H9 (cell line): Measurements from ENCODE around the gene RAX2. TPM values are rescaled to one million over a fixed set of nuclear protein-coding genes. Genes with fewer than 3 reads are reported as not detected.

Experiments
- DNase-seq: peaks from one replicate; pipeline ENCODE4 v3.0.0-alpha.2; 2017
- H2AFZ ChIP-seq: one replicate; pipeline ENCODE4 v1.6.1; 2013; ENCODE audit warnings: mild to moderate bottlenecking, low read length, control low read depth, moderate library complexity
- H2AK5ac ChIP-seq: 2 replicates; pipeline ENCODE4 v1.6.1; 2013; ENCODE audit warnings: low read length, control low read depth, mixed read lengths; ENCODE audit not compliant: insufficient read length
- H2BK120ac ChIP-seq: one replicate; pipeline ENCODE4 v1.6.1; 2013; ENCODE audit warnings: low read depth, mild to moderate bottlenecking, low read length, control low read depth, inconsistent platforms; ENCODE audit not compliant: poor library complexity, severe bottlenecking
- H2BK12ac ChIP-seq: 2 replicates; pipeline ENCODE4 v1.6.1; 2013; ENCODE audit warnings: low read length, control low read depth, mixed read lengths, low read depth; ENCODE audit not compliant: insufficient read length
- H2BK15ac ChIP-seq: 2 replicates; pipeline ENCODE4 v1.6.1; 2013; ENCODE audit warnings: low read depth, low read length, control low read depth
- H2BK20ac ChIP-seq: one replicate; pipeline ENCODE4 v1.6.1; 2013; ENCODE audit warnings: low read depth, mild to moderate bottlenecking, low read length, control low read depth, inconsistent platforms; ENCODE audit not compliant: poor library complexity, severe bottlenecking
- H2BK5ac ChIP-seq: 2 replicates; pipeline ENCODE4 v1.6.1; 2013; ENCODE audit warnings: low read length, control low read depth, mixed read lengths; ENCODE audit not compliant: insufficient read length
- H3K14ac ChIP-seq: 2 replicates; pipeline ENCODE4 v1.6.1; 2013; ENCODE audit warnings: low read length, control low read depth; ENCODE audit not compliant: insufficient read depth
- H3K18ac ChIP-seq: 2 replicates; pipeline ENCODE4 v1.6.1; 2013; ENCODE audit warnings: low read depth, mild to moderate bottlenecking, mixed read lengths, low read length, control low read depth; ENCODE audit not compliant: insufficient read length
- H3K23ac ChIP-seq: 2 replicates; pipeline ENCODE4 v1.6.1; 2013; ENCODE audit warnings: low read length, control low read depth, mixed read lengths, low read depth; ENCODE audit not compliant: insufficient read length
- H3K23me2 ChIP-seq: 2 replicates; pipeline ENCODE4 v1.6.1; 2013; ENCODE audit warnings: low read depth, mild to moderate bottlenecking, mixed read lengths, low read length, control low read depth; ENCODE audit not compliant: insufficient read length, poor library complexity, severe bottlenecking
- H3K27ac ChIP-seq: 2 replicates; pipeline ENCODE4 v1.5.1; 2013; ENCODE audit warnings: low read length, control low read depth, mixed read lengths, low read depth; ENCODE audit not compliant: insufficient read length
- H3K27me3 ChIP-seq: 2 replicates; pipeline ENCODE4 v1.6.1; 2013; ENCODE audit warnings: low read length, control low read depth, inconsistent platforms; ENCODE audit not compliant: insufficient read depth
- H3K4ac ChIP-seq: 2 replicates; pipeline ENCODE4 v1.6.1; 2013; ENCODE audit warnings: low read depth, mild to moderate bottlenecking, control low read depth, inconsistent platforms, low read length, moderate library complexity
- H3K4me1 ChIP-seq: 2 replicates; pipeline ENCODE4 v1.6.1; 2013; ENCODE audit warnings: low read length, control low read depth, inconsistent platforms; ENCODE audit not compliant: insufficient read depth
- H3K4me2 ChIP-seq: 2 replicates; pipeline ENCODE4 v1.6.1; 2013; ENCODE audit warnings: low read length, control low read depth, mixed read lengths; ENCODE audit not compliant: insufficient read length, insufficient read depth
- H3K56ac ChIP-seq: 2 replicates; pipeline ENCODE4 v1.6.1; 2013; ENCODE audit warnings: low read depth, mild to moderate bottlenecking, mixed read lengths, low read length, control low read depth; ENCODE audit not compliant: insufficient read length
- H3K79me1 ChIP-seq: 2 replicates; pipeline ENCODE4 v1.6.1; 2013; ENCODE audit warnings: low read depth, mild to moderate bottlenecking, moderate library complexity, low read length, control low read depth, inconsistent platforms; ENCODE audit not compliant: insufficient read depth, poor library complexity, severe bottlenecking
- H3K79me2 ChIP-seq: 2 replicates; pipeline ENCODE4 v1.6.1; 2013; ENCODE audit warnings: low read length, control low read depth, inconsistent platforms; ENCODE audit not compliant: insufficient read depth
- H3K9ac ChIP-seq: 2 replicates; pipeline ENCODE4 v1.6.1; 2013; ENCODE audit warnings: low read length, control low read depth, mixed read lengths; ENCODE audit not compliant: insufficient read length; ENCODE audit errors: extremely low read depth
- H3K9me3 ChIP-seq: one replicate; pipeline ENCODE4 v1.6.1; 2013; ENCODE audit warnings: low read depth, low read length, inconsistent platforms; ENCODE audit not compliant: control insufficient read depth
- H3T11ph ChIP-seq: one replicate; pipeline ENCODE4 v1.6.1; 2013; ENCODE audit warnings: mild to moderate bottlenecking, low read length, control low read depth, inconsistent platforms
- H4K20me1 ChIP-seq: one replicate; pipeline ENCODE4 v1.6.1; 2013; ENCODE audit not compliant: control insufficient read depth, insufficient read length, insufficient read depth
- H4K5ac ChIP-seq: 2 replicates; pipeline ENCODE4 v1.6.1; 2013; ENCODE audit warnings: low read depth, mild to moderate bottlenecking, mixed read lengths, low read length, control low read depth; ENCODE audit not compliant: insufficient read length
- H4K8ac ChIP-seq: replicated peaks from 2 replicates; pipeline ENCODE4 v1.6.1; 2013; ENCODE audit warnings: low read length, control low read depth, mixed read lengths, low read depth; ENCODE audit not compliant: insufficient read length
- H4K91ac ChIP-seq: 2 replicates; pipeline ENCODE4 v1.6.1; 2013; ENCODE audit warnings: low read depth, mild to moderate bottlenecking, moderate library complexity, mixed read lengths, low read length, control low read depth; ENCODE audit not compliant: insufficient read length
- H3K27ac Mint-ChIP-seq, 3 experiments: 2 replicates in 2 of 3; 3 replicates in 1 of 3; pipeline ENCODE4 v1.8.0; 2020 to 2021; ENCODE audit warnings: mixed read lengths in 3 of 3, mild to moderate bottlenecking in 1 of 3, moderate library complexity in 1 of 3
- H3K27me3 Mint-ChIP-seq: 2 replicates; pipeline ENCODE4 v1.8.0; 2021; ENCODE audit warnings: low read depth, mild to moderate bottlenecking, moderate library complexity, mixed read lengths
- H3K36me3 Mint-ChIP-seq, 3 experiments: 2 replicates in 2 of 3; 3 replicates in 1 of 3; pipeline ENCODE4 v1.8.0; 2020 to 2021; ENCODE audit warnings: low read depth in 3 of 3, mixed read lengths in 3 of 3; ENCODE audit not compliant: insufficient read depth in 1 of 3
- H3K4me1 Mint-ChIP-seq, 2 experiments: 2 replicates each; pipeline ENCODE4 v1.8.0; 2020; ENCODE audit warnings: mixed read lengths in 2 of 2
- H3K4me3 Mint-ChIP-seq, 2 experiments: 2 replicates in 1 of 2; 3 replicates in 1 of 2; pipeline ENCODE4 v1.8.0; 2020 to 2021; ENCODE audit warnings: mild to moderate bottlenecking in 2 of 2, mixed read lengths in 2 of 2, moderate library complexity in 1 of 2
- H3K9me3 Mint-ChIP-seq, 2 experiments: 2 replicates in 1 of 2; 3 replicates in 1 of 2; pipeline ENCODE4 v1.8.0; 2020; ENCODE audit warnings: mild to moderate bottlenecking in 2 of 2, mixed read lengths in 2 of 2, moderate library complexity in 1 of 2
- CTCF ChIP-seq: fragments of 200-600 bp; sonication (generic); conservative IDR thresholded peaks from 3 replicates; pipeline ENCODE4 v1.8.0; 2021; ENCODE audit warnings: antibody characterized with exemption, mild to moderate bottlenecking
- WGBS: extraction: QIAGEN DNeasy Blood & Tissue Kit; methylation state at CpG from one replicate; pipeline ENCODE4 v1.1.7; 2013; ENCODE audit warnings: missing lambda C conversion rate, low lambda C conversion rate, mixed read lengths; ENCODE audit not compliant: insufficient read length; ENCODE audit errors: extremely low coverage; 5-methylcytosine and 5-hydroxymethylcytosine counted together
- total RNA-seq: library from RNA; stranded (reverse); gene quantifications from 2 replicates; pipeline ENCODE4 v1.2.1, GENCODE V29; 2021

Gene RAX2
- total RNA-seq, 1 experiment from 2014 or later: not detected

- H2BK15ac ChIP-seq: no peak overlapping the region
- no peaks in the 10 kb centered on the region for H3K9me3 ChIP-seq
- H2AFZ ChIP-seq: no peak overlapping the region
- no peak overlapping the region for H2BK120ac ChIP-seq
- H3K4me1 Mint-ChIP-seq: peaks cover 7 to 18% of the 10 kb centered on the region in 2 experiments
- H3K27me3 ChIP-seq: no peaks in the 10 kb centered on the region
- no peaks in the 10 kb centered on the region for H3K79me2 ChIP-seq
- no peak overlapping the region for H2BK12ac ChIP-seq
- WGBS: no CpG with 5 or more reads among the region's 53 CpGs
- no peak overlapping the region for H3K27ac ChIP-seq
- no peak overlapping the region for H2BK20ac ChIP-seq
- H3K27me3 Mint-ChIP-seq: no peaks in the 10 kb centered on the region
- no peak overlapping the region for H3K4me3 Mint-ChIP-seq
- H4K91ac ChIP-seq: no peak overlapping the region
- TF ChIP-seq CTCF: no peak
- no peaks in the 10 kb centered on the region for H3K9me3 Mint-ChIP-seq
- H3K4me1 ChIP-seq: no peaks in the 10 kb centered on the region
- no peak for DNase-seq
- H3K23me2 ChIP-seq: no peaks in the 10 kb centered on the region
- H3T11ph ChIP-seq: no peak overlapping the region
- H3K4me2 ChIP-seq: no peak overlapping the region
- no peak overlapping the region for H2AK5ac ChIP-seq
- no peak overlapping the region for H3K9ac ChIP-seq
- no peak overlapping the region for H3K18ac ChIP-seq
- no peaks in the 10 kb centered on the region for H4K20me1 ChIP-seq
- no peak overlapping the region for H4K8ac ChIP-seq
- peak overlapping the region in 1 of 3 experiments; percentile 64; a peak in 1 of 7 replicates for H3K27ac Mint-ChIP-seq
- H3K36me3 Mint-ChIP-seq: peaks cover 6 to 15% (median 12%) of the 10 kb centered on the region in 3 experiments; a peak in 6 of 7 replicates
- no peaks in the 10 kb centered on the region for H3K79me1 ChIP-seq
- H3K56ac ChIP-seq: no peak overlapping the region
- H3K4ac ChIP-seq: no peak overlapping the region
- H3K23ac ChIP-seq: no peak overlapping the region
- H3K14ac ChIP-seq: no peak overlapping the region
- no peak overlapping the region for H2BK5ac ChIP-seq
- H4K5ac ChIP-seq: no peak overlapping the region
Observed at GRCh38 chr19:3770136-3770999, 1.7 kb downstream of the RAX2 start.
